SKM-1 (cell line): Measurements from ENCODE around the gene SOX6.

ENCODE experiments used
- DNase-seq: peaks from one replicate; lab custom pipeline; 2025; ENCODE audit not compliant: unreplicated experiment; lab: John Stamatoyannopoulos, UW

Gene SOX6

GRCh38 chr11:16365581-16366228 lies 9.4 kb upstream of the SOX6 start:
- DNase-seq = no peak

DNA sequence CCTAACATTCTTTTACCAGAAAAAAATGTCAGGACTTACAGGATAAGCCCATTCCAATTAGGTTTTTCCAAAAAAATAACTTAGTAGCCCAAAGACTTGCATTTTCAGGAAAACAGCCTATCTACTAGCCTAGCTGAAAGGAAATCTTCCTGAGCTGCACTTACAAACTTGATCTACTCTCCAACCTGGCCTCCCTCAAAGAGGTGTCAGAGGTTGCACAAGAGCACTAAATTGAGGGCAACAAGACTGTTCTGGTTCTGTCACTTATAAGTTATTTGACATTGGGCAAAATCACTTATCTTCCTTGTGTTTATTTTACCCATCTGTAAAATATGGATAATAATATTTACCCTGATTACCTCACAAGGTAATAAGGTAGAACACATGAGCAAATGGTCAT lies 7.9 kb upstream of the SOX6 start:
- no peak for DNase-seq

- no peak for DNase-seq
Measured at GRCh38 chr11:16363706-16364105, 7.4 kb upstream of the SOX6 start.

- DNase-seq = no peak
Measured at GRCh38 chr11:16361108-16361865, 4.9 kb upstream of the SOX6 start.

- no peak for DNase-seq
Measured at GRCh38 chr11:16359369-16359768, 3.0 kb upstream of the SOX6 start.

DNA sequence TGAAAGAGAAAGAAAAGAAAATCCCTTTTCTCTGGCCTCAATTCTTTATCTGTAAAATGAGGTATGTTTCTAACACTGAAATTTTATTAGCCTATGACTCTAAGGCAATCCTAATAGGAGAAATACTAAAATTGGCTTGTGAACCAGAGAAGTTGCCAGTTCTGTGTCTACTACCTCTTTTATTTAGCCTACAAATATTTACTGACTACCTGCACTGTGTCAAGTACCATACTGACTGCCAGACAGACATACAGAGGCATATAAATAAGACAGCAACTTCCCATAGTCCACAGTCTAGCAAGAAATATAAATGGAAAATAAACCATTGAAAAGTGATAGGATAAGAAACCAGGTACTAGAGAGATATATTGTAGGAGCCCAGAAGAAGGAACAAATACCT lies 2.4 kb upstream of the SOX6 start:
- DNase-seq = no peak

DNA sequence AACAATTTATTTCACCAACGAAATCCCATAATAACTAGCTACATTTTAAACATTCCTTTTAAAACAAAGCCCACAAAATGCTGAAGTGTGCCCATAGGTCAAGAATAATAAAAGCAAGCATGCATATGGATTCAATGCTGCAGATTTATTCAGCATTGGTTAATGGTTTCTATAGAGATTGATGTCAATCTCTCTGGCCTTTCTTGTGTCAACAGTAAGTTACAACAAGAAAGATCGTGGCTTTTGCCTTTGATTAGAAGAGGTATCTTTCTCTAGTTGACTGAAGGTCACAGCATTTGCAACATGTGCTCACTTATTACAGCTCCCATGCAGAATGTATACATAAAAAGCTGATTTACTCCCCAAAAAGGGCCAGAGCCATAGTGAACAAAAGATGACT lies 1.4 kb upstream of the SOX6 start:
- no peak for DNase-seq

DNA sequence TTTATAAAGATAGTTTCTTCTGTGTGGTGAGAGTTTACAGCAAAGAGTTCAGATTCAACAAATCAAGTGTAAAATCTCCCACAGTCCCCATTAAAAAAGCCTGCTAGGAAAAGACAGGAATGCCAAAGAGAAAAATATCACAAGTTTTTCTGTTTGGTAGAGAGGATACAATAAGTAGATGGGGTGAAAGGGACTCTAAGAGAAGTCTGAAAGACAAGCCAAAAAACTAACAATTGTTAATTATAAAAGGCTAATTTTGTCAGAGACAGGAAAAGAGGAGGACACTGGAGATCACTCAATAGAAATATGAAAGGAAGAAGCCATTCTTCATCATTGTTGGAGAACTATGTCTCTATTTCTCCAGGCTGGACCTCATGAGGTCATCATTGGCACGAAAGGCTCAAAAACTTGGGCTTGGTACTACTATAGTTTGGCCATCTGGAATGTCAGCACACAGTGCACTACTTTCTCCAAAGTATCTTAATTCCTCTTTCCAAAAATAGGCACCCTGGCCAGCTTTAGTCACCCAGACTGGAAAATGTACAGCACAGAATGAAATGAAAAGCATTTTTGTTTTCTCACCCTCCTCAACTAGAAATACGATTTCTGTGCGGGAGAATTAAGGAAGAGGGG lies 531 bp upstream of the SOX6 start:
- DNase-seq = no peak

GRCh38 chr11:16352707-16353106 lies 3.6 kb downstream of the SOX6 start:
- DNase-seq = no peak

- no peak for DNase-seq
Measured at GRCh38 chr11:16350125-16350524, 6.2 kb downstream of the SOX6 start.

DNA sequence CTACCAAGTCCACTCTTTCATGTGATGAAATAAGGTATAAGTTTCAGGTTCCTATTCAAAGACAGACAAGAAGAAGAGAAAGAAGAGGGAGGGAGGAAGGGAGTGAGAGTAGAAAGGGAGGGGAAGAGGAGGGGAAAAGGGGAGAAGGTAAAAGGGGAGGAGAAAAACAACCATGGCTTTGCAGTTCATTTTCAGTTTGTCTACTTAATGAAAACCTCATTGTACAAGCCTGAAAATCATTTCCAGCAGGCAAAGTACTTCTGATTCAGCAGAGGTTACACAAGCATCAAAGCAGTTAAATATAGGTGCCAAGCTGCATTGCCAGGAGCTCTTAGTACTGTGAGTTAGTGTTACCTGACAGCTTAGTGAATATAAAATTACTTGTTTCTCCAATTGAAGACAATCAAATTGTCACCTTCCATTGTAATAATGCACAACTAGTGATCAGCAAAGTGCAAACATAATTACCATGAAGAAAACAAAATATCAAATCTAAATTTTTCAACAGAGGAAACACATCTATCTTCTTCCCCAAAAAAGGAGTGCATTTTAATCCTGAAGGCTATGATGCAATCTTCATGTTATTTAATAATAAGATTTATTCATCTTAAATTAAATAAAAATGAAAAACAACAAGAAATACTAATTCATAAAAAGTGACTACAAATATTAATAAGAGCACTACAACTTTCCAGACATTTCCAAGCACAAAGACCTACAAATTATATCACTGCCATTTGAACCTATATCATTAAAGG lies 8.2 kb downstream of the SOX6 start:
- DNase-seq = no peak

GRCh38 chr11:16346975-16347374 lies 9.4 kb downstream of the SOX6 start:
- DNase-seq = no peak

DNA sequence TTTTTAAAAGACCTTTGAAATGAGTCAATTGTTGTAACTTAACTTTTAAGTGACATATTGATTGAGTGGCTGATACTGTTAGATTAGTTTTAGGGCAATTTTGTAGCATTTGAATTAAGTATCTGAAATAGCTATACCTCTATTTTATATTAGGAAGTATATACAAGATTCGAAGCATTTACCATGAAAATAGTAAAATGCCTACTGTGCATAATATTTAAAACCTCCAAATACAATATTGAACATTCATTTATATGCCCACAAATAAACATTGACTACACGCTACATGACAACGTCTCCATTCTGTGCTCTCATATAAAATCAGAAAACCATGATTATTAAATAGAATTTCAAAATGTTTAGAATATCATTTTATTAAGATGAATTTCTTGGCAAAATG lies 14.5 kb downstream of the SOX6 start:
- DNase-seq = no peak

GRCh38 chr11:16338393-16338792 lies 18.0 kb downstream of the SOX6 start:
- DNase-seq = no peak

- no peak for DNase-seq
Measured at GRCh38 chr11:16337421-16338213, 18.7 kb downstream of the SOX6 start.

- DNase-seq = no peak
Measured at GRCh38 chr11:16336721-16337120, 19.6 kb downstream of the SOX6 start.

DNA sequence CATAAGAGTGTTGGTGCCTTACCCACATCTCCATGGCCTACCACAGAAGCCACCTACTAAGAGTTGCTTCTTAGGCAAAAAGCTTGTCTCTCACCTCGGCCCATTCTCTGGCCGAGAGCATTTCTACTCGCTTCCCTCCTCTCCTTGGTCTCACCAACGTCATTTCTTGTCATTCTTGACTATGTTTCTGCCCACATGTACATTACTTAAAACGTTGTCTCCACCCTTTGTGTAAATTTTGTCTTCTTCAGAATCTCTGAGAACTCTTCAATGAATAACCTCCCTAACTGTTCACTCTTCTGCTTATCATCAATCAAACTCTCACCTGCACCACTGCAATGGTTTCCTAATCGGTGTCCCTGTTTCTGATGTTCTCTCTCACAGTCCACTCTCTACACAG lies 20.1 kb downstream of the SOX6 start:
- no peak for DNase-seq

GRCh38 chr11:16335236-16335962 lies 20.9 kb downstream of the SOX6 start:
- no peak for DNase-seq

DNA sequence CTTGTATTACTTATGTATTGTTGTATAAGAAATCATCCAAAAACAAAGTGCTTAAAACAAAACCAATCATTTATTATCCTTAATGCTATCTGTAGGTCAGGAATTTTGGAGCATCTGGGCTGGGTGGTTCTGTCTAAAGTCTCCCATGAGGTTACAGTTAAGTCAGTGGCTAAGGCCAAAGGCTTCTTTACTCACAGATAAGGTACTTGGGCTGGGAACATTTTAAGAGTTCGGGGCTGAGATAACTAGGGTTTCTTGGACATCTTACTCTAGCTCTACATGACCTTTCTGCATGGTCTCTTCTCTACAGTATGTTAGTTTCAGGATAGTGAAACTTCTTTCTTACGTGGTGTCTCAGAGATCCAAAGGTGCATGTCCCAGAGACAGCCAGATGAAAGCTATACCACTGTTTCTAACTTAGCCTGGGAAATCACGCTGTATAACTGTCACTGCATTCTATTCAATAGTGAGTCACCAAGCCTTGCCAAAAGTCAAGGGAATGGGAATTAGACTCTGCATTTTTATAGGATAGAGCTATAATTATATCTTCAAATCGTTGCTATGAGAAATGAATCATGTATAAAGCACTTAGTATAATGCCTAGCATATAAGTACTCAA lies 29.6 kb downstream of the SOX6 start:
- no peak for DNase-seq

DNA sequence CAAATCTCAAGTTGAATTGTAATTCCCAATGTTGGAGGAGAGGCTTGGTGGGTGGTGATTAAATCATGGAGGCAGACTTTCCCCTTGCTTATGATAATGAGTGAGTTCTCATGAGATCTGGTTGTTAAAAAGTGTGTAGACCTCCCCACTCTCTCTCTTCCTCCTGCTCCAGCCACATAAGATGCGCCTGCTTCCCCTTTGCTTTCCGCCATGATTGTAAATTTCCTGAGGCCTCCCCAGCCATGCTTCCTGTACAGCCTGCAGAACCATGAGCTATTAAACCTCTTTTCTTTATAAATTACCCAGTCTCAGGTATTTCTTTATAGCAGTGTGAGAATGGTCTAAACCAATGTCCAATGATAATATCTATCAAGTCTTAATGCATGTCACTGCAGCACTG lies 34.2 kb downstream of the SOX6 start:
- DNase-seq = no peak
